GM12875 (cell line): ENCODE measurements around the gene LPIN3.

ENCODE experiments used
- H3K4me3 ChIP-seq: one replicate; pipeline ENCODE4 v1.5.1; 2011; ENCODE audit warnings: low read depth, low read length, control low read depth
- TF ChIP-seq, protein P1 (sequence below): IDR thresholded peaks from 2 replicates; pipeline ENCODE4 v1.5.1; 2011; ENCODE audit warnings: low read depth, mild to moderate bottlenecking, control low read depth, inconsistent platforms, low read length, moderate library complexity, borderline replicate concordance; ENCODE audit not compliant: insufficient read depth

The LPIN3 gene, protein sequence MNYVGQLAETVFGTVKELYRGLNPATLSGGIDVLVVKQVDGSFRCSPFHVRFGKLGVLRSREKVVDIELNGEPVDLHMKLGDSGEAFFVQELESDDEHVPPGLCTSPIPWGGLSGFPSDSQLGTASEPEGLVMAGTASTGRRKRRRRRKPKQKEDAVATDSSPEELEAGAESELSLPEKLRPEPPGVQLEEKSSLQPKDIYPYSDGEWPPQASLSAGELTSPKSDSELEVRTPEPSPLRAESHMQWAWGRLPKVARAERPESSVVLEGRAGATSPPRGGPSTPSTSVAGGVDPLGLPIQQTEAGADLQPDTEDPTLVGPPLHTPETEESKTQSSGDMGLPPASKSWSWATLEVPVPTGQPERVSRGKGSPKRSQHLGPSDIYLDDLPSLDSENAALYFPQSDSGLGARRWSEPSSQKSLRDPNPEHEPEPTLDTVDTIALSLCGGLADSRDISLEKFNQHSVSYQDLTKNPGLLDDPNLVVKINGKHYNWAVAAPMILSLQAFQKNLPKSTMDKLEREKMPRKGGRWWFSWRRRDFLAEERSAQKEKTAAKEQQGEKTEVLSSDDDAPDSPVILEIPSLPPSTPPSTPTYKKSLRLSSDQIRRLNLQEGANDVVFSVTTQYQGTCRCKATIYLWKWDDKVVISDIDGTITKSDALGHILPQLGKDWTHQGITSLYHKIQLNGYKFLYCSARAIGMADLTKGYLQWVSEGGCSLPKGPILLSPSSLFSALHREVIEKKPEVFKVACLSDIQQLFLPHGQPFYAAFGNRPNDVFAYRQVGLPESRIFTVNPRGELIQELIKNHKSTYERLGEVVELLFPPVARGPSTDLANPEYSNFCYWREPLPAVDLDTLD

DNA sequence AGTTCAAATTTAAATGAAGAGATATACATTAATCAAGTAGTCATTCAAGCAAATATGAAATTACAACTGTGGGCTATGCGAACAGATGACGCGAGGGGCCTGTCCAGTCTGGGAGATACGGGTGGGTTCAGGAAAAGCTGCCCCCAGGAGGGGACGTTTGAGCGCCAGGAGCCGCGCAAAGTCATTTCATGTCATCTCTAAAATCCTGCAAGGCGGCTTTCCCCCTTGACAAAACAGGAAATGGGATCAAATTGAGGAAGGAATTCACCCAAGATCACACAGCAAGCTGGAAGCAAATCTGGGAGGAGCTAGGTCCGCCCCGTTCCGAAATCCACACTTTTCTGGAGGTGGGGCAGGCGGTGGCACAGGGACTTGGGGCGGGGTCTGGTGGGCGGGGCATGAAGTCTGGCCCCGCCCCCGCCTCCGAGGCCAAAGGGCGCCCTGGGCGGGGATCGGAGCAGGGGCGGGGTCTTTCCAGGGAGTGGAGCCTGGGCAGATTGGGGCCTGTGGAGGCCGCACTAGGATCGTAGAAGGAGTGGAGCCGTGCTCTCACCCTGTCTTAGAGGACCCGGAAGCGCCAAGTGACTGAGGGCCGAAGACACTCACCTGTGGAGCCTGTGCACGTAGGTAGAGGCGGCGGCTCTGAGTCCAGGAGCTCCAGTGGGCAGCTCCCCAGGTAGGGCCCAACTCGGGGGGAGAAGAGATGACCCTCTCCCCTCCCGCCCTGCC, at the start of gene LPIN3:
TSS of gene LPIN3 (plus strand) at position 495 of the 729 bp plus-strand sequence. CDS start 4,983 bp downstream, outside the sequence.
- TF ChIP-seq, protein P1, sequence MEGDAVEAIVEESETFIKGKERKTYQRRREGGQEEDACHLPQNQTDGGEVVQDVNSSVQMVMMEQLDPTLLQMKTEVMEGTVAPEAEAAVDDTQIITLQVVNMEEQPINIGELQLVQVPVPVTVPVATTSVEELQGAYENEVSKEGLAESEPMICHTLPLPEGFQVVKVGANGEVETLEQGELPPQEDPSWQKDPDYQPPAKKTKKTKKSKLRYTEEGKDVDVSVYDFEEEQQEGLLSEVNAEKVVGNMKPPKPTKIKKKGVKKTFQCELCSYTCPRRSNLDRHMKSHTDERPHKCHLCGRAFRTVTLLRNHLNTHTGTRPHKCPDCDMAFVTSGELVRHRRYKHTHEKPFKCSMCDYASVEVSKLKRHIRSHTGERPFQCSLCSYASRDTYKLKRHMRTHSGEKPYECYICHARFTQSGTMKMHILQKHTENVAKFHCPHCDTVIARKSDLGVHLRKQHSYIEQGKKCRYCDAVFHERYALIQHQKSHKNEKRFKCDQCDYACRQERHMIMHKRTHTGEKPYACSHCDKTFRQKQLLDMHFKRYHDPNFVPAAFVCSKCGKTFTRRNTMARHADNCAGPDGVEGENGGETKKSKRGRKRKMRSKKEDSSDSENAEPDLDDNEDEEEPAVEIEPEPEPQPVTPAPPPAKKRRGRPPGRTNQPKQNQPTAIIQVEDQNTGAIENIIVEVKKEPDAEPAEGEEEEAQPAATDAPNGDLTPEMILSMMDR, result no peak
- no peak within 1 kb of the TSS for H3K4me3 ChIP-seq

DNA sequence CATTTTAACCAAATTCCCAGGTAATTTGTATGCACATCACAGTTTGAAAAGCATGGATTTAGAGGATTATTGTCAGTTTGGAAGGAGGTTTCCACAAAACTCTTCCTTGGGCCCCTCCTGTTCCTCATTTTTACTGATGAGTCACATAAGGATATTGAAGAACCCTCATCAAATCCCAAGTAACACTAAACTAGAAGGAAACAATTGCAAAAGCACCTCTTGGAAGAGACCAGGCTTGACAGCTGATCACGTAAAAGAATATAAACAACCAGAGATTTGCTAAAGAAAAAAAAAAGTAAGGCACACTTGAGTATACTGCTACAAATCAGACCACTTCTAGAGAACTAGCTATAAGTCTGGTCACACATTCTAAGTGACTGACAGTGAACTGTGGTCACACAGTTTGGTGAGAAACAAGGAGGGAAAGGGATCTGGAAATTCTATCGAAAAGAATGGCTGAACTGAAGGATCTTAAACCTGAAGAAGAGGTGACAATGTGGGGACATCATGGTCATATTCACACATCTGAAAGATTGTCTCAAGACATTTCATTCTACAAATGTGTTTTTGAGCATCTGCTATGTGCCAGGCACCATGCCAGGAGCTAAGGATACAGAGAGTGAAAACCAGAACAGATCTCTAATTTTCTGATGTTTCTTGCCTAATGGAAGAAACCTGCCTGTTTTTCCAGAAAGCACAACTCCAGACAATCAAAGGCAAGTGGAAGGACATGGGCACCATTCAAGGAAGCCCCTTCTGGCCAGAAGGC, 47.2 kb upstream of the LPIN3 start:
- TF ChIP-seq, protein P1, result no peak

DNA sequence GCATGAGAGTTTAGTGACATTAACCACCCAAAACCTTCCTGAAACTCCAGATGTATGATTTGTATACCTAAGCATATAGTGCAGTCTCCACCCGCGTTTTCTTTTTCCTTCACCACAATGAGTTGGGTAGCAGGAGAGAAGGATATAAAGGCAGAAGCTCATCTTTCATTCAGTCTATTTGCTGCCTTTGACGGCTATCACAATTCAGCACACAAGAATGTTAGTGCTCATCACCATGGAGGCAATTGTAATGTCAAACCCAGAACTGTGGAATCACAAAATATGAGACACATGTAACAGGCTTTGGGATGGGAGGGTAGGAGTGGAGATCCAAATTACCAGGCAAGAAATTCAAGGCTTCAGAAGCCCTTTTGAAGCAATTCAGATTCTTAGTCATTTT, 40.7 kb upstream of the LPIN3 start:
- TF ChIP-seq, protein P1, result no peak
- H3K4me3 ChIP-seq, result no peak overlapping the region

More for the DNA sequence above, 47.2 kb upstream of the LPIN3 start:
- H3K4me3 ChIP-seq, result no peak overlapping the region

DNA sequence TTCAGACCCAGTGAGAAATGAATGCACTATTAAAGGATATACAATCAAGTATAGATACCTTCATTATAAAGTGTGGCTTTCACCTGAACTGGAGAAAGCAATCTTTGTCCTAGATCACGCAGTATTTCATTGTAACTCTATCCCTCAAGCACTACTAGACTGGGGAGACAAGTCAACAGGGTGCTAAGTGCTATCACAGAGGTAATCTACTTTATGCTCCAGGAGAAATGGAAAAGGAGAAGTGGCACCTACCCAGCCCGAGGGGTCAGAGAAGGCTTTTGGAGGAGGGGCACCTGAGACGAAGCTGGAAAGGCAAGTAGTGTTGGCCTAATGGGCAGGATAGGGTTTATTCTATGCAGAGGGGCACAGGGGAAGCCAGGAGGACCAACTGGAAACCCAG, 40.2 kb upstream of the LPIN3 start:
- TF ChIP-seq, protein P1, result no peak

DNA sequence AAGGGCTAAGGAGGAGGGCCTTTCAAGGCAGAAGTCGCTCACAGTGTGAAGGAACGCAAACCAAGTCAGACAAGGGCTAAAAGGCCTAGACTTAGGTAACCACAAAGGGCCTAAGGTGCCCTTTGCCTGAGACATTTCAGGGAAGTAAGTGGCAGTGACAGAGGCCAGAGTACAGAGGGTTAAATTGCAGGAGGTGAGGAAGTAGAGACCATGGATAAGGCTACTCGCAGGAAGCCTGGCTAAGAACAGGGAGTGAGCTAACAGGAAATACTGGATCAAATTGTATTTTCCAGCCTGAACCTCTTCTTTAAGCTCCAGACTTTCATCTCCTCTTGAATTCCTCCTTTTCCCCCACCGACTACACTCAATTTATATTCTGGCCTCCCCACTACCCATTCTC, 39.7 kb upstream of the LPIN3 start:
- no peak overlapping the region for H3K4me3 ChIP-seq
- TF ChIP-seq, protein P1, result no peak

More for the DNA sequence above, 40.2 kb upstream of the LPIN3 start:
- H3K4me3 ChIP-seq, result no peak overlapping the region

DNA sequence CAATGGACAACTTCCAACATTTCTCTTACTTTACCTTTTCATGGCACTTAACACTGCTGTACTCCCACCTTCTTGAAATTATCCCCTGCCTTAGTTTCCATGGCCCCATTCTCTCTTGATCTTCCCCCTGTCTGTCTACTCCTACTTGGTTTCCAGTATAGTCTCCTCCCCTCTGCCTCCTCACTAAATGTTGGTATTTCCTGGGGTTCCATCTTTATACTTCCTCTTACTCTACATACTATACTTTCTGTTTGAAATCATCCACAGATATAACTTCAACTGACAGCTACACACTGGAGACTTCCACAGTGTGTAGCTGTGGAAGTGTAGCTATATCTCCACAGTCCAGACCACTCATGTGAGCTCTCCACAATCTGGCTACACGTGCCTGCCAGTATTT, 36.6 kb upstream of the LPIN3 start:
- TF ChIP-seq, protein P1, result no peak

More for the DNA sequence above, 36.6 kb upstream of the LPIN3 start:
- no peak overlapping the region for H3K4me3 ChIP-seq
